Activated T-cell treated with anti-CD3 and anti-CD28 coated beads, Interleukin-2, amount 50 U/mL, for 72 hours (primary cell): ENCODE measurements around the gene LACC1. TPM values are rescaled to one million over a fixed set of nuclear protein-coding genes. Genes with fewer than 3 reads are reported as not detected.

ENCODE experiments used
- ATAC-seq, 2 donors: fragments of 150-1000 bp; cut with Tn5 transposase; replicated peaks in 1 of 2; 2 replicates each; pipeline ENCODE4 v1.10.0; 2021; ENCODE audit warnings: moderate library complexity in 2 of 2, mild to moderate bottlenecking in 1 of 2
- DNase-seq, 2 donors: peaks; one replicate each; pipeline ENCODE4 v3.0.0; 2021 to 2022; ENCODE audit warnings: mixed read lengths in 1 of 2
- H3K27ac Mint-ChIP-seq: one replicate; pipeline ENCODE4 v1.8.0; 2022; ENCODE audit warnings: mild to moderate bottlenecking, moderate library complexity, mixed read lengths
- H3K27me3 Mint-ChIP-seq: one replicate; pipeline ENCODE4 v1.8.0; 2022; ENCODE audit warnings: low read depth, mixed read lengths
- H3K36me3 Mint-ChIP-seq, 2 donors: one replicate each; pipeline ENCODE4 v1.8.0; 2022; ENCODE audit warnings: mixed read lengths in 2 of 2, mild to moderate bottlenecking in 1 of 2; ENCODE audit not compliant: insufficient read depth in 2 of 2
- H3K4me1 Mint-ChIP-seq: one replicate; pipeline ENCODE4 v1.8.0; 2022; ENCODE audit warnings: low read depth, mixed read lengths
- H3K4me3 Mint-ChIP-seq, 2 donors: one replicate each; pipeline ENCODE4 v1.8.0; 2022; ENCODE audit warnings: mild to moderate bottlenecking in 2 of 2, mixed read lengths in 2 of 2, moderate library complexity in 2 of 2
- H3K9me3 Mint-ChIP-seq, 2 donors: one replicate each; pipeline ENCODE4 v1.8.0; 2022; ENCODE audit warnings: mixed read lengths in 2 of 2
- total RNA-seq, 2 donors: library from RNA; stranded (reverse); gene quantifications; one replicate each; pipeline ENCODE4 v1.2.3, GENCODE V29; 2022

The LACC1 gene
- total RNA-seq, 2 donors from 2014 or later, result 3.3 to 4.3 TPM

- Mint-ChIP-seq H3K4me3 (no peak overlapping the region), H3K4me1 (peaks cover 6% of the 10 kb centered on the region), H3K27me3 (peaks cover 15% of the 10 kb centered on the region), H3K27ac (peak overlapping the region; percentile 25), H3K9me3 (no peaks in the 10 kb centered on the region), H3K36me3 (no peaks in the 10 kb centered on the region)
- DNase-seq (peak; percentile 1), ATAC-seq (peak; percentile 76 to 77)
Measured at GRCh38 chr13:43908156-43909126, 28.7 kb downstream of the LACC1 start.

- Mint-ChIP-seq H3K36me3 (no peaks in the 10 kb centered on the region), H3K27me3 (peaks cover 17% of the 10 kb centered on the region), H3K4me1 (peaks cover 6% of the 10 kb centered on the region), H3K4me3 (no peak overlapping the region), H3K9me3 (no peaks in the 10 kb centered on the region), H3K27ac (no peak overlapping the region)
- DNase-seq (no peak), ATAC-seq (no peak)
Measured at GRCh38 chr13:43910856-43911255, 31.2 kb downstream of the LACC1 start.

GRCh38 chr13:43911278-43911677 lies 31.6 kb downstream of the LACC1 start:
- Mint-ChIP-seq H3K4me1 (peaks cover 6% of the 10 kb centered on the region), H3K27ac (no peak overlapping the region), H3K27me3 (peaks cover 17% of the 10 kb centered on the region), H3K9me3 (no peaks in the 10 kb centered on the region), H3K4me3 (no peak overlapping the region), H3K36me3 (no peaks in the 10 kb centered on the region)
- DNase-seq (no peak), ATAC-seq (no peak)

GRCh38 chr13:43911871-43912270 lies 32.2 kb downstream of the LACC1 start:
- DNase-seq (no peak), ATAC-seq (no peak)
- Mint-ChIP-seq H3K4me3 (no peak overlapping the region), H3K9me3 (no peaks in the 10 kb centered on the region), H3K27ac (no peak overlapping the region), H3K4me1 (peaks cover 6% of the 10 kb centered on the region), H3K36me3 (no peaks in the 10 kb centered on the region), H3K27me3 (peaks cover 17% of the 10 kb centered on the region)

GRCh38 chr13:43915451-43915850 lies 35.7 kb downstream of the LACC1 start:
- DNase-seq, result no peak
- Mint-ChIP-seq H3K36me3 (no peaks in the 10 kb centered on the region), H3K4me3 (no peak overlapping the region), H3K27me3 (peaks cover 23% of the 10 kb centered on the region), H3K9me3 (no peaks in the 10 kb centered on the region), H3K27ac (no peak overlapping the region), H3K4me1 (no peaks in the 10 kb centered on the region)
- no peak for ATAC-seq

GRCh38 chr13:43916828-43917227 lies 37.1 kb downstream of the LACC1 start:
- DNase-seq, result no peak
- Mint-ChIP-seq H3K4me1 (no peaks in the 10 kb centered on the region), H3K27ac (no peak overlapping the region), H3K9me3 (no peaks in the 10 kb centered on the region), H3K27me3 (peaks cover 23% of the 10 kb centered on the region), H3K4me3 (no peak overlapping the region), H3K36me3 (no peaks in the 10 kb centered on the region)
- no peak for ATAC-seq

GRCh38 chr13:43918636-43919035 lies 38.9 kb downstream of the LACC1 start:
- Mint-ChIP-seq H3K4me1 (no peaks in the 10 kb centered on the region), H3K27me3 (peaks cover 7% of the 10 kb centered on the region), H3K9me3 (no peaks in the 10 kb centered on the region), H3K27ac (no peak overlapping the region), H3K36me3 (no peaks in the 10 kb centered on the region), H3K4me3 (no peak overlapping the region)
- ATAC-seq, result no peak
- no peak for DNase-seq

- DNase-seq (no peak), ATAC-seq (no peak)
- peaks cover 17% of the 10 kb centered on the region for H3K27me3 Mint-ChIP-seq
- H3K4me1 Mint-ChIP-seq, result no peaks in the 10 kb centered on the region
- H3K4me3 Mint-ChIP-seq, result no peak overlapping the region
- no peaks in the 10 kb centered on the region for H3K9me3 Mint-ChIP-seq
- H3K36me3 Mint-ChIP-seq, result no peaks in the 10 kb centered on the region
- no peak overlapping the region for H3K27ac Mint-ChIP-seq
Measured at GRCh38 chr13:43920965-43921674, 41.4 kb downstream of the LACC1 start.

- DNase-seq, result no peak
- Mint-ChIP-seq H3K27ac (no peak overlapping the region), H3K9me3 (no peaks in the 10 kb centered on the region), H3K4me3 (no peak overlapping the region), H3K36me3 (no peaks in the 10 kb centered on the region), H3K4me1 (no peaks in the 10 kb centered on the region), H3K27me3 (peaks cover 11% of the 10 kb centered on the region)
- no peak for ATAC-seq
Measured at GRCh38 chr13:43924549-43925245, 45.0 kb downstream of the LACC1 start.

- Mint-ChIP-seq H3K9me3 (no peaks in the 10 kb centered on the region), H3K27me3 (peaks cover under 1% of the 10 kb centered on the region), H3K36me3 (no peaks in the 10 kb centered on the region), H3K4me1 (no peaks in the 10 kb centered on the region), H3K27ac (no peak overlapping the region), H3K4me3 (no peak overlapping the region)
- no peak for DNase-seq
- ATAC-seq, result no peak
Measured at GRCh38 chr13:43929947-43930346, 50.2 kb downstream of the LACC1 start.

- H3K36me3 Mint-ChIP-seq, result no peaks in the 10 kb centered on the region
- H3K4me1 Mint-ChIP-seq, result no peaks in the 10 kb centered on the region
- H3K4me3 Mint-ChIP-seq, result no peak overlapping the region
- H3K27me3 Mint-ChIP-seq, result no peaks in the 10 kb centered on the region
- ATAC-seq (no peak), DNase-seq (no peak)
- no peak overlapping the region for H3K27ac Mint-ChIP-seq
- H3K9me3 Mint-ChIP-seq, result no peaks in the 10 kb centered on the region
Measured at GRCh38 chr13:43933378-43933777, 53.7 kb downstream of the LACC1 start.

GRCh38 chr13:43934273-43934672 lies 54.6 kb downstream of the LACC1 start:
- ATAC-seq (no peak), DNase-seq (no peak)
- Mint-ChIP-seq H3K9me3 (no peaks in the 10 kb centered on the region), H3K27me3 (no peaks in the 10 kb centered on the region), H3K4me3 (no peak overlapping the region), H3K27ac (no peak overlapping the region), H3K36me3 (no peaks in the 10 kb centered on the region), H3K4me1 (no peaks in the 10 kb centered on the region)

- H3K9me3 Mint-ChIP-seq, result no peaks in the 10 kb centered on the region
- no peaks in the 10 kb centered on the region for H3K27me3 Mint-ChIP-seq
- ATAC-seq (no peak), DNase-seq (no peak)
- no peak overlapping the region for H3K4me3 Mint-ChIP-seq
- no peaks in the 10 kb centered on the region for H3K36me3 Mint-ChIP-seq
- no peak overlapping the region for H3K27ac Mint-ChIP-seq
- H3K4me1 Mint-ChIP-seq, result no peaks in the 10 kb centered on the region
Measured at GRCh38 chr13:43935878-43936277, 56.2 kb downstream of the LACC1 start.
